GM12801 (cell line): ENCODE data around the gene RHOG.

Experiments used
- CTCF ChIP-seq: IDR thresholded peaks from one replicate; pipeline ENCODE4 v1.5.1; 2011; ENCODE audit warnings: control low read depth; ENCODE audit not compliant: insufficient read length; ENCODE audit errors: extremely low read depth

RHOG gene

DNA sequence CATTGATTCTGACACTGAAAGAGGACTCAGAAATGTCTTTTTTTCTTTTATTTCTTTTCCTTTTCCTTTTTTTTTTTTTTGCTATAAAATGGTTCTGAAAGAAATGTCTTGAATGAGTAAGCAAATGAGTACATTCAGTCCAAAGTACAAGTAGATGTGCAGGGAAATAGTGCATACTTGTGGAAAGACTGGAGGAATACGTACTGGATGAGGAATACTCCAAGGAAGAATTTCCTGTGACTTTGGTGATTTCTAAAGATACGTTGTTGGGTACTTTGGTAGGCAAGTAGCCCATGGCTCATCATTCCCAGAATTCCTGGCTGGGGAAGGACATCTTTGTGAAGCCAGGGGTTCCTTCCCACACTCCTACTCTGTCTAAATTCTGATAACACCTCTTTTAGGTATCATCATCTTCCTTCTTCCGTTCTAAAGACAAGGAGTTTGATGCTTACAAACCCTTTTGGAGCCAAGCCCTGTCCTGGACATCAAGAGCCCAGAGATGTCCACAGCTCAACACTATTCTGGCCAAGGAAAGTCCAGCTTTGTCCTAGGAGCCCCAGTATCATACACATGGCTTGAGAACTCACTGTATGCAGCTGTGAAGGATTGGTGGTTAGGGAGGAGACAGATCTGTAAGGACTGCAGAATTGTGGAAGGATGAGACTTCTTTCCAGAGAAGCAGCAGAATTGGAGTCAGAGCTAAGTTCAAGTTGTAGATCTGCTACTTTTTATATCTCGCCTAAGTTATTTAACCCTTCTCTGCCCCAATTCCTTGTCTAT is 38.6 kb downstream of the RHOG start:
- no peak for TF ChIP-seq CTCF

- TF ChIP-seq CTCF: no peak
Observed at GRCh38 chr11:3799873-3800272, 40.9 kb downstream of the RHOG start.

GRCh38 chr11:3799143-3799542 is 41.6 kb downstream of the RHOG start:
- no peak for TF ChIP-seq CTCF

GRCh38 chr11:3797329-3798090 is 43.2 kb downstream of the RHOG start, which contains the start of gene NUP98:
Gene NUP98 (minus strand): TSS chr11:3797554. CDS start chr11:3782117, 15,437 bp downstream.
- no peak for TF ChIP-seq CTCF

GRCh38 chr11:3796801-3797328 is 43.9 kb downstream of the RHOG start:
- no peak for TF ChIP-seq CTCF

- no peak for TF ChIP-seq CTCF
Observed at GRCh38 chr11:3796346-3796745, 44.4 kb downstream of the RHOG start.

DNA sequence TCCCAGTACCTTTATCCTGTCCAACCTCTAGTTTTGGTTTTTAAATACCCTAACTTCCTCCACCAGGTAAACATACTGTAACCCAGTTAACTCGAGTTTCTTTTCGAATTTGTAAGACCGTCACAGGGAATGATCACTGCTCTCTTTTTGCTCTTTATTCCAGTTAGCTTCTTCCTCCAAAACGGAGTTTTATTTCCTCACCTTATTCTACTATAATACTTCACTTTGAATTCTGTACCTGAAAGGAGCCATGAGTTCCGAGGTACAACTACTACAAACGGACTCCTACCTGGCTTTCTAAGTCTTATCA is 44.8 kb downstream of the RHOG start:
- TF ChIP-seq CTCF: no peak
